ENCODE measurements around the gene LRRC56. TPM values are rescaled to one million over a fixed set of nuclear protein-coding genes. Genes with fewer than 3 reads are reported as not detected.

Gene LRRC56
- total and polyA plus RNA-seq, 9 of the 15 experiments (the other 6 are each of a cell fraction or from before 2014, with no cell fraction given): 0.03 to 4.5 (median 1.0) TPM; not detected in 1

DNA sequence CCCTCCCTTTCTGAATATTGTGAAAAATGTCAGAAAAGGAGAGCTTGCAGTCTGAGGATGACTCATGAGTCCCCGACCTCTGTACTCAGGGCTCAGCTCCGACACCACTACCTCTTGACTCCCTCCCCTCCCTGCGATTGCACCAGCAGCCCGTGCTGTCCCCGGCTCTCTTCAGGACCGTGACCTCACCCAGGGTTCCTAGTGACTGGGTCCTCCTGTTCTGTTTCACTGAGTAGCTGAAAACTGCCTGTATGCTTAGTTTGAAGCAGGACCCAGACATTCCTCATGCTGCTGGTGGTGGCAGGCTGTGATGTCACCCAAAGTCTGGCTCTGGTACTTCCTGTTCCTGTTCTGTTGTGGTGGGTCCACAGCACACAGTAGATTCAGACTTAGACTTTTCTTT lies 50.7 kb downstream of the LRRC56 start (continued):
- TF ChIP-seq, protein P1, sequence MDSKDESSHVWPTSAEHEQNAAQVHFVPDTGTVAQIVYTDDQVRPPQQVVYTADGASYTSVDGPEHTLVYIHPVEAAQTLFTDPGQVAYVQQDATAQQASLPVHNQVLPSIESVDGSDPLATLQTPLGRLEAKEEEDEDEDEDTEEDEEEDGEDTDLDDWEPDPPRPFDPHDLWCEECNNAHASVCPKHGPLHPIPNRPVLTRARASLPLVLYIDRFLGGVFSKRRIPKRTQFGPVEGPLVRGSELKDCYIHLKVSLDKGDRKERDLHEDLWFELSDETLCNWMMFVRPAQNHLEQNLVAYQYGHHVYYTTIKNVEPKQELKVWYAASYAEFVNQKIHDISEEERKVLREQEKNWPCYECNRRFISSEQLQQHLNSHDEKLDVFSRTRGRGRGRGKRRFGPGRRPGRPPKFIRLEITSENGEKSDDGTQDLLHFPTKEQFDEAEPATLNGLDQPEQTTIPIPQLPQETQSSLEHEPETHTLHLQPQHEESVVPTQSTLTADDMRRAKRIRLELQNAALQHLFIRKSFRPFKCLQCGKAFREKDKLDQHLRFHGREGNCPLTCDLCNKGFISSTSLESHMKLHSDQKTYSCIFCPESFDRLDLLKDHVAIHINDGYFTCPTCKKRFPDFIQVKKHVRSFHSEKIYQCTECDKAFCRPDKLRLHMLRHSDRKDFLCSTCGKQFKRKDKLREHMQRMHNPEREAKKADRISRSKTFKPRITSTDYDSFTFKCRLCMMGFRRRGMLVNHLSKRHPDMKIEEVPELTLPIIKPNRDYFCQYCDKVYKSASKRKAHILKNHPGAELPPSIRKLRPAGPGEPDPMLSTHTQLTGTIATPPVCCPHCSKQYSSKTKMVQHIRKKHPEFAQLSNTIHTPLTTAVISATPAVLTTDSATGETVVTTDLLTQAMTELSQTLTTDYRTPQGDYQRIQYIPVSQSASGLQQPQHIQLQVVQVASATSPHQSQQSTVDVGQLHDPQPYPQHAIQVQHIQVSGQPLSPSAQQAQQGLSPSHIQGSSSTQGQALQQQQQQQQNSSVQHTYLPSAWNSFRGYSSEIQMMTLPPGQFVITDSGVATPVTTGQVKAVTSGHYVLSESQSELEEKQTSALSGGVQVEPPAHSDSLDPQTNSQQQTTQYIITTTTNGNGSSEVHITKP (IDR thresholded peaks at IDR 0.05; ENCODE audit: partially characterized antibody): peak; percentile 50
- TF ChIP-seq BRD4 (IDR thresholded peaks at IDR 0.05) (no peak), ZNF311 (CRISPR knock-in tag; IDR thresholded peaks at IDR 0.05) (no peak), MTA1 (IDR thresholded peaks at IDR 0.05; ENCODE audit: borderline replicate concordance) (no peak), SMARCC2 (IDR thresholded peaks at IDR 0.05; ENCODE audit: low read depth) (no peak), TEAD4 (IDR thresholded peaks at IDR 0.05; ENCODE audit: low read length) (no peak), TEAD4 (CRISPR knock-in tag; IDR thresholded peaks at IDR 0.05; ENCODE audit: borderline replicate concordance) (no peak), ELF2 (CRISPR knock-in tag; IDR thresholded peaks at IDR 0.05) (no peak), JUND (IDR thresholded peaks at IDR 0.05; ENCODE audit: borderline replicate concordance, low read depth, low read length) (peak; percentile 91), JUND (tag; IDR thresholded peaks at IDR 0.05; ENCODE audit: borderline replicate concordance, low read depth, low read length) (peak; percentile 82; the same call in 2 of the 3 replicates), NFE2 (IDR thresholded peaks at IDR 0.05; ENCODE audit: low read depth) (0 out of 2 replicates have a peak, but pooled peaks have one; percentile 20), FOS (IDR thresholded peaks at IDR 0.05; ENCODE audit: extremely low read depth, insufficient read length) (peak; percentile 11), EP400 (IDR thresholded peaks at IDR 0.05) (peak; percentile 66; the same call in 1 of the 2 replicates), ZNF785 (CRISPR knock-in tag; IDR thresholded peaks at IDR 0.05) (no peak), NRF1 (conservative IDR thresholded peaks at IDR 0.05 in 1 of 2, IDR thresholded peaks at IDR 0.05 in 1 of 2) (peak; percentile 42 to 44; a peak in 2 of 4 replicates), HNRNPLL (IDR thresholded peaks at IDR 0.05; ENCODE audit: low read depth, low read length, poor library complexity, severe bottlenecking) (no peak), RNF2 (IDR thresholded peaks at IDR 0.05) (no peak)
- TF ChIP-seq, protein P2, sequence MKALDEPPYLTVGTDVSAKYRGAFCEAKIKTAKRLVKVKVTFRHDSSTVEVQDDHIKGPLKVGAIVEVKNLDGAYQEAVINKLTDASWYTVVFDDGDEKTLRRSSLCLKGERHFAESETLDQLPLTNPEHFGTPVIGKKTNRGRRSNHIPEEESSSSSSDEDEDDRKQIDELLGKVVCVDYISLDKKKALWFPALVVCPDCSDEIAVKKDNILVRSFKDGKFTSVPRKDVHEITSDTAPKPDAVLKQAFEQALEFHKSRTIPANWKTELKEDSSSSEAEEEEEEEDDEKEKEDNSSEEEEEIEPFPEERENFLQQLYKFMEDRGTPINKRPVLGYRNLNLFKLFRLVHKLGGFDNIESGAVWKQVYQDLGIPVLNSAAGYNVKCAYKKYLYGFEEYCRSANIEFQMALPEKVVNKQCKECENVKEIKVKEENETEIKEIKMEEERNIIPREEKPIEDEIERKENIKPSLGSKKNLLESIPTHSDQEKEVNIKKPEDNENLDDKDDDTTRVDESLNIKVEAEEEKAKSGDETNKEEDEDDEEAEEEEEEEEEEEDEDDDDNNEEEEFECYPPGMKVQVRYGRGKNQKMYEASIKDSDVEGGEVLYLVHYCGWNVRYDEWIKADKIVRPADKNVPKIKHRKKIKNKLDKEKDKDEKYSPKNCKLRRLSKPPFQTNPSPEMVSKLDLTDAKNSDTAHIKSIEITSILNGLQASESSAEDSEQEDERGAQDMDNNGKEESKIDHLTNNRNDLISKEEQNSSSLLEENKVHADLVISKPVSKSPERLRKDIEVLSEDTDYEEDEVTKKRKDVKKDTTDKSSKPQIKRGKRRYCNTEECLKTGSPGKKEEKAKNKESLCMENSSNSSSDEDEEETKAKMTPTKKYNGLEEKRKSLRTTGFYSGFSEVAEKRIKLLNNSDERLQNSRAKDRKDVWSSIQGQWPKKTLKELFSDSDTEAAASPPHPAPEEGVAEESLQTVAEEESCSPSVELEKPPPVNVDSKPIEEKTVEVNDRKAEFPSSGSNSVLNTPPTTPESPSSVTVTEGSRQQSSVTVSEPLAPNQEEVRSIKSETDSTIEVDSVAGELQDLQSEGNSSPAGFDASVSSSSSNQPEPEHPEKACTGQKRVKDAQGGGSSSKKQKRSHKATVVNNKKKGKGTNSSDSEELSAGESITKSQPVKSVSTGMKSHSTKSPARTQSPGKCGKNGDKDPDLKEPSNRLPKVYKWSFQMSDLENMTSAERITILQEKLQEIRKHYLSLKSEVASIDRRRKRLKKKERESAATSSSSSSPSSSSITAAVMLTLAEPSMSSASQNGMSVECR (CRISPR knock-in tag; IDR thresholded peaks at IDR 0.05): peak; percentile 65; the same call in 1 of the 2 replicates
- TF ChIP-seq, protein P3, sequence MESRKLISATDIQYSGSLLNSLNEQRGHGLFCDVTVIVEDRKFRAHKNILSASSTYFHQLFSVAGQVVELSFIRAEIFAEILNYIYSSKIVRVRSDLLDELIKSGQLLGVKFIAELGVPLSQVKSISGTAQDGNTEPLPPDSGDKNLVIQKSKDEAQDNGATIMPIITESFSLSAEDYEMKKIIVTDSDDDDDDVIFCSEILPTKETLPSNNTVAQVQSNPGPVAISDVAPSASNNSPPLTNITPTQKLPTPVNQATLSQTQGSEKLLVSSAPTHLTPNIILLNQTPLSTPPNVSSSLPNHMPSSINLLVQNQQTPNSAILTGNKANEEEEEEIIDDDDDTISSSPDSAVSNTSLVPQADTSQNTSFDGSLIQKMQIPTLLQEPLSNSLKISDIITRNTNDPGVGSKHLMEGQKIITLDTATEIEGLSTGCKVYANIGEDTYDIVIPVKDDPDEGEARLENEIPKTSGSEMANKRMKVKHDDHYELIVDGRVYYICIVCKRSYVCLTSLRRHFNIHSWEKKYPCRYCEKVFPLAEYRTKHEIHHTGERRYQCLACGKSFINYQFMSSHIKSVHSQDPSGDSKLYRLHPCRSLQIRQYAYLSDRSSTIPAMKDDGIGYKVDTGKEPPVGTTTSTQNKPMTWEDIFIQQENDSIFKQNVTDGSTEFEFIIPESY (CRISPR knock-in tag; IDR thresholded peaks at IDR 0.05): 0 out of 2 replicates have a peak, but pooled peaks have one; percentile 63
